Breast epithelium (tissue), 4 donors: ENCODE measurements around the gene EEPD1. TPM values are rescaled to one million over a fixed set of nuclear protein-coding genes. Genes with fewer than 3 reads are reported as not detected.
"Not testable (repeated sequence)": the region's sequence is repeated elsewhere in the genome, so short reads cannot be mapped to it uniquely, and the experiment has no call there.

Experiments used
- DNase-seq, 2 donors: peaks; one replicate each; pipeline ENCODE4 v3.0.0-alpha.2; 2019; ENCODE audit warnings: low spot score in 2 of 2
- H3K27ac ChIP-seq, 2 donors: fragments of 200-600 bp; sonication (generic) in 1 of 2; one replicate each; pipeline ENCODE4 v1.5.1; 2016 to 2019; ENCODE audit warnings: mild to moderate bottlenecking in 1 of 2
- H3K27me3 ChIP-seq, 2 donors: fragments of 200-600 bp; sonication (generic) in 1 of 2; one replicate each; pipeline versions ENCODE4 v1.5.1 to v1.6.0; 2017 to 2019; ENCODE audit warnings: control low read depth in 1 of 2, mild to moderate bottlenecking in 1 of 2
- H3K36me3 ChIP-seq: fragments of 200-600 bp; one replicate; pipeline ENCODE4 v1.5.1; 2019
- H3K4me1 ChIP-seq, 2 donors: fragments of 200-600 bp; sonication (generic); one replicate each; pipeline ENCODE4 v1.5.1; 2016 to 2019; ENCODE audit warnings: control low read depth in 1 of 2
- H3K4me3 ChIP-seq, 3 donors: fragments of 200-600 bp; sonication (generic); 1 replicate in 2 of 3; 2 replicates in 1 of 3; pipeline ENCODE4 v1.5.1; 2016 to 2019; ENCODE audit warnings: mild to moderate bottlenecking in 3 of 3, moderate library complexity in 2 of 3
- H3K9me3 ChIP-seq, 2 donors: fragments of 200-600 bp; sonication (generic) in 1 of 2; one replicate each; pipeline ENCODE4 v1.5.1; 2016 to 2019; ENCODE audit warnings: control low read depth in 1 of 2
- CTCF ChIP-seq, 3 donors: fragments of 450-650 bp; IDR thresholded peaks; one replicate each; pipeline ENCODE4 v1.5.1; 2016 to 2017; ENCODE audit warnings: antibody characterized with exemption in 3 of 3, mild to moderate bottlenecking in 3 of 3, moderate library complexity in 3 of 3
- POLR2A ChIP-seq: fragments of 450-650 bp; IDR thresholded peaks from one replicate; pipeline ENCODE4 v1.6.1; 2016; ENCODE audit warnings: antibody characterized with exemption, mild to moderate bottlenecking, moderate library complexity
- POLR2AphosphoS5 ChIP-seq, 3 donors: sonication (generic); formaldehyde crosslinking; IDR thresholded peaks; one replicate each; pipeline ENCODE4 v1.6.1; 2017; ENCODE audit warnings: antibody characterized with exemption in 3 of 3
- intact Hi-C: fragments of 100-400 bp; cut with DNase I; formaldehyde crosslinking; loops from one replicate; pipeline ENCODE4 v1.15.1; 2023; ENCODE audit warnings: low total_unique reads
- total RNA-seq, 3 donors: library from RNA; depleted of rRNA; stranded (reverse); fragments of >200 nt; gene quantifications; one replicate each; pipeline ENCODE4 v1.1.0, GENCODE V29; 2016

EEPD1 gene
- total RNA-seq, result 10 to 100 TPM in 2 of 3 donors, 1 to 10 TPM in 1; 6.4 to 32.5 (median 10.5) TPM

- TF ChIP-seq POLR2AphosphoS5 (IDR thresholded peaks at IDR 0.05), result peak in 2 of 3 donors; percentile 32 to 64
- TF ChIP-seq POLR2A, result no peak
- TF ChIP-seq CTCF (IDR thresholded peaks at IDR 0.05), result no peak
- peak within 1 kb of the TSS; percentile 65 to 87 (median 72) for H3K4me3 ChIP-seq
- H3K4me1 ChIP-seq, result peaks cover 5 to 12% of the 10 kb centered on the region in 2 donors
Measured at GRCh38 chr7:36152756-36153570, at the start of gene EEPD1. Gene EEPD1 (plus strand): TSS chr7:36153254. CDS start chr7:36154325, 1,071 bp downstream.

GRCh38 chr7:36103837-36104561 is 49.1 kb upstream of the EEPD1 start:
- intact Hi-C loops, result no loop called here
- H3K27ac ChIP-seq, result no peak overlapping the region
- H3K4me3 ChIP-seq, result no peak overlapping the region
- no peak for TF ChIP-seq POLR2A
- TF ChIP-seq CTCF (IDR thresholded peaks at IDR 0.05), result no peak
- TF ChIP-seq POLR2AphosphoS5 (IDR thresholded peaks at IDR 0.05), result no peak
- DNase-seq, result no peak
- no peaks in the 10 kb centered on the region for H3K36me3 ChIP-seq
- H3K4me1 ChIP-seq, result no peaks in the 10 kb centered on the region
- no peaks in the 10 kb centered on the region for H3K9me3 ChIP-seq
- H3K27me3 ChIP-seq, result no peaks in the 10 kb centered on the region

More at GRCh38 chr7:36152756-36153570, at the start of gene EEPD1:
- Histone ChIP-seq H3K36me3 (no peaks in the 10 kb centered on the region), H3K9me3 (peaks cover 6 to 8% of the 10 kb centered on the region in 2 donors), H3K27me3 (no peaks in the 10 kb centered on the region), H3K27ac (peak within 1 kb of the TSS; percentile 77 to 80)
- DNase-seq, result peak; percentile 99
- intact Hi-C loops, result no loop called here

- H3K9me3 ChIP-seq, DNase-seq, intact Hi-C loops, H3K4me3 ChIP-seq, H3K36me3 ChIP-seq, H3K4me1 ChIP-seq, H3K27ac ChIP-seq, H3K27me3 ChIP-seq: not testable (repeated sequence)
Measured at GRCh38 chr7:36106972-36107908, 45.8 kb upstream of the EEPD1 start.

GRCh38 chr7:36107926-36108631 is 45.0 kb upstream of the EEPD1 start:
- Histone ChIP-seq H3K4me3 (no peak overlapping the region), H3K36me3 (no peaks in the 10 kb centered on the region), H3K4me1 (no peaks in the 10 kb centered on the region), H3K27me3 (no peaks in the 10 kb centered on the region), H3K9me3 (no peaks in the 10 kb centered on the region), H3K27ac (no peak overlapping the region)
- intact Hi-C loops, result no loop called here
- no peak for DNase-seq
- TF ChIP-seq POLR2A, result no peak
- TF ChIP-seq POLR2AphosphoS5 (IDR thresholded peaks at IDR 0.05), result no peak
- no peak for TF ChIP-seq CTCF (IDR thresholded peaks at IDR 0.05)
